CD14-positive monocyte (primary cell): ENCODE measurements around the gene GALNTL6. TPM values are rescaled to one million over a fixed set of nuclear protein-coding genes. Genes with fewer than 3 reads are reported as not detected.

Source experiments
- DNase-seq, 3 donors: peaks; one replicate each; pipeline ENCODE4 v3.0.0-alpha.2; 2011 to 2022
- H2AFZ ChIP-seq: 2 replicates; pipeline ENCODE4 v1.6.0; 2012; ENCODE audit warnings: mild to moderate bottlenecking, low read depth, low read length, inconsistent platforms; ENCODE audit not compliant: insufficient read depth, poor library complexity, severe bottlenecking
- H3K27ac ChIP-seq, 2 donors: 1 replicate in 1 of 2; 2 replicates in 1 of 2; pipeline ENCODE4 v1.5.1; 2012 to 2013; ENCODE audit warnings: low read length in 2 of 2, control low read depth in 1 of 2, inconsistent platforms in 1 of 2, low read depth in 1 of 2, mild to moderate bottlenecking in 1 of 2
- H3K27me3 ChIP-seq, 2 donors: one replicate each; pipeline versions ENCODE4 v1.6.0 to v1.6.1; 2011 to 2013; ENCODE audit warnings: low read length in 2 of 2; ENCODE audit not compliant: control insufficient read depth in 2 of 2, insufficient read depth in 2 of 2
- H3K36me3 ChIP-seq, 2 donors: replicated peaks in 1 of 2; 1 replicate in 1 of 2; 2 replicates in 1 of 2; pipeline versions ENCODE4 v1.5.1 to v1.6.1; 2012 to 2013; ENCODE audit warnings: low read length in 2 of 2, control low read depth in 1 of 2, inconsistent platforms in 1 of 2, mild to moderate bottlenecking in 1 of 2; ENCODE audit not compliant: insufficient read depth in 2 of 2, control insufficient read depth in 1 of 2
- H3K4me1 ChIP-seq, 2 donors: 1 replicate in 1 of 2; 2 replicates in 1 of 2; pipeline versions ENCODE4 v1.5.1 to v1.6.1; 2012 to 2013; ENCODE audit warnings: low read length in 2 of 2, control low read depth in 1 of 2, inconsistent platforms in 1 of 2, mild to moderate bottlenecking in 1 of 2, moderate library complexity in 1 of 2; ENCODE audit not compliant: insufficient read depth in 2 of 2, control insufficient read depth in 1 of 2
- H3K4me2 ChIP-seq: replicated peaks from 2 replicates; pipeline ENCODE3; 2012; ENCODE audit warnings: low read length, moderate library complexity, mild to moderate bottlenecking; ENCODE audit not compliant: poor library complexity, severe bottlenecking; ENCODE audit errors: extremely low read depth
- H3K4me3 ChIP-seq, 3 experiments: fragments of 200-600 bp in 1 of 3; sonication (generic) in 1 of 3; replicated peaks in 1 of 3; 1 replicate in 2 of 3; 2 replicates in 1 of 3; pipeline ENCODE4 v1.5.1; 2011 to 2013; ENCODE audit warnings: low read length in 3 of 3, mild to moderate bottlenecking in 3 of 3, control low read depth in 2 of 3, low read depth in 2 of 3, inconsistent platforms in 1 of 3, moderate library complexity in 1 of 3
- H3K79me2 ChIP-seq: 2 replicates; pipeline ENCODE4 v1.6.0; 2012; ENCODE audit warnings: mild to moderate bottlenecking, control low read depth, inconsistent platforms, low read length, moderate library complexity; ENCODE audit not compliant: insufficient read depth
- H3K9ac ChIP-seq: 2 replicates; pipeline ENCODE4 v1.6.0; 2017; ENCODE audit warnings: low read length, mild to moderate bottlenecking; ENCODE audit not compliant: insufficient read depth, poor library complexity, severe bottlenecking
- H3K9me3 ChIP-seq, 2 donors: replicated peaks in 1 of 2; 1 replicate in 1 of 2; 2 replicates in 1 of 2; pipeline versions ENCODE4 v1.5.1 to v1.6.1; 2012 to 2013; ENCODE audit warnings: low read length in 2 of 2, control low read depth in 1 of 2; ENCODE audit not compliant: control insufficient read depth in 1 of 2, insufficient read depth in 1 of 2
- H4K20me1 ChIP-seq: 2 replicates; pipeline ENCODE4 v1.6.0; 2012; ENCODE audit warnings: mild to moderate bottlenecking, low read length, control low read depth, moderate library complexity; ENCODE audit not compliant: insufficient read depth
- H3K27ac Mint-ChIP-seq, 7 donors: one replicate each; pipeline ENCODE4 v1.8.0; 2020; ENCODE audit warnings: mild to moderate bottlenecking in 7 of 7, mixed read lengths in 7 of 7, moderate library complexity in 6 of 7, inconsistent platforms in 2 of 7
- H3K27me3 Mint-ChIP-seq, 3 donors: one replicate each; pipeline ENCODE4 v1.8.0; 2021 to 2022; ENCODE audit warnings: low read depth in 3 of 3, mild to moderate bottlenecking in 3 of 3, mixed read lengths in 3 of 3, moderate library complexity in 3 of 3, inconsistent platforms in 1 of 3
- H3K36me3 Mint-ChIP-seq, 2 donors: one replicate each; pipeline ENCODE4 v1.8.0; 2020; ENCODE audit warnings: mixed read lengths in 2 of 2, inconsistent platforms in 1 of 2, mild to moderate bottlenecking in 1 of 2
- H3K4me1 Mint-ChIP-seq: one replicate; pipeline ENCODE4 v1.8.0; 2020; ENCODE audit warnings: mild to moderate bottlenecking, mixed read lengths
- H3K4me3 Mint-ChIP-seq, 2 donors: one replicate each; pipeline ENCODE4 v1.8.0; 2020; ENCODE audit warnings: mild to moderate bottlenecking in 2 of 2, mixed read lengths in 2 of 2, moderate library complexity in 1 of 2
- H3K9me3 Mint-ChIP-seq, 7 donors: one replicate each; pipeline ENCODE4 v1.8.0; 2020 to 2022; ENCODE audit warnings: mixed read lengths in 7 of 7, mild to moderate bottlenecking in 6 of 7, moderate library complexity in 6 of 7, inconsistent platforms in 2 of 7
- whole genome bisulfite sequencing: methylation state at CpG from one replicate; pipeline ENCODE4 v1.1.5; 2013; ENCODE audit warnings: missing lambda C conversion rate; ENCODE audit not compliant: insufficient coverage; 5-methylcytosine and 5-hydroxymethylcytosine counted together
- intact Hi-C, 2 donors: fragments of 100-400 bp; cut with micrococcal nuclease; formaldehyde crosslinking; loops; one replicate each; pipeline versions ENCODE4 v1.15.0 to v1.15.1; 2023
- polyA plus RNA-seq, 3 donors: library from polyadenylated mRNA; depleted of rRNA in 1 of 3; unstranded in 2 of 3; stranded (reverse) in 1 of 3; fragments of 300-500 nt in 2 of 3; fragments of >200 nt in 1 of 3; fragmentation: Illumina TruSeq in 2 of 3; gene quantifications; 1 replicate in 2 of 3; 2 replicates in 1 of 3; pipeline ENCODE4 v1.2.3, GENCODE V29; 2012 to 2021
- TF ChIP-seq, protein P1 (sequence below): fragments of 200-600 bp; IDR thresholded peaks from one replicate; pipeline ENCODE4 v1.8.0; 2022; ENCODE audit warnings: antibody characterized with exemption, mild to moderate bottlenecking

GALNTL6 gene
- polyA plus RNA-seq, 3 donors, result 0.05 TPM; not detected in 2

- Histone ChIP-seq H3K4me2 (no peak overlapping the region), H3K27me3 (no peaks in the 10 kb centered on the region), H3K9ac (no peak overlapping the region), H4K20me1 (no peaks in the 10 kb centered on the region), H2AFZ (no peak overlapping the region), H3K4me1 (no peaks in the 10 kb centered on the region), H3K36me3 (no peaks in the 10 kb centered on the region), H3K27ac (no peak overlapping the region), H3K79me2 (no peaks in the 10 kb centered on the region), H3K9me3 (peaks cover 13 to 18% of the 10 kb centered on the region in 2 donors), H3K4me3 (no peak overlapping the region)
- Mint-ChIP-seq H3K9me3 (peaks cover 7 to 17% (median 13%) of the 10 kb centered on the region in 7 donors), H3K27me3 (no peaks in the 10 kb centered on the region), H3K4me3 (no peak overlapping the region), H3K36me3 (no peaks in the 10 kb centered on the region), H3K4me1 (no peaks in the 10 kb centered on the region), H3K27ac (no peak overlapping the region)
- intact Hi-C loops, result no loop called here
- no CpG with 5 or more reads among the region's 2 CpGs for WGBS
- no peak for DNase-seq
- TF ChIP-seq, protein P1, sequence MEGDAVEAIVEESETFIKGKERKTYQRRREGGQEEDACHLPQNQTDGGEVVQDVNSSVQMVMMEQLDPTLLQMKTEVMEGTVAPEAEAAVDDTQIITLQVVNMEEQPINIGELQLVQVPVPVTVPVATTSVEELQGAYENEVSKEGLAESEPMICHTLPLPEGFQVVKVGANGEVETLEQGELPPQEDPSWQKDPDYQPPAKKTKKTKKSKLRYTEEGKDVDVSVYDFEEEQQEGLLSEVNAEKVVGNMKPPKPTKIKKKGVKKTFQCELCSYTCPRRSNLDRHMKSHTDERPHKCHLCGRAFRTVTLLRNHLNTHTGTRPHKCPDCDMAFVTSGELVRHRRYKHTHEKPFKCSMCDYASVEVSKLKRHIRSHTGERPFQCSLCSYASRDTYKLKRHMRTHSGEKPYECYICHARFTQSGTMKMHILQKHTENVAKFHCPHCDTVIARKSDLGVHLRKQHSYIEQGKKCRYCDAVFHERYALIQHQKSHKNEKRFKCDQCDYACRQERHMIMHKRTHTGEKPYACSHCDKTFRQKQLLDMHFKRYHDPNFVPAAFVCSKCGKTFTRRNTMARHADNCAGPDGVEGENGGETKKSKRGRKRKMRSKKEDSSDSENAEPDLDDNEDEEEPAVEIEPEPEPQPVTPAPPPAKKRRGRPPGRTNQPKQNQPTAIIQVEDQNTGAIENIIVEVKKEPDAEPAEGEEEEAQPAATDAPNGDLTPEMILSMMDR, result no peak
Measured at GRCh38 chr4:172898715-172899114, 1085.5 kb downstream of the GALNTL6 start.

DNA sequence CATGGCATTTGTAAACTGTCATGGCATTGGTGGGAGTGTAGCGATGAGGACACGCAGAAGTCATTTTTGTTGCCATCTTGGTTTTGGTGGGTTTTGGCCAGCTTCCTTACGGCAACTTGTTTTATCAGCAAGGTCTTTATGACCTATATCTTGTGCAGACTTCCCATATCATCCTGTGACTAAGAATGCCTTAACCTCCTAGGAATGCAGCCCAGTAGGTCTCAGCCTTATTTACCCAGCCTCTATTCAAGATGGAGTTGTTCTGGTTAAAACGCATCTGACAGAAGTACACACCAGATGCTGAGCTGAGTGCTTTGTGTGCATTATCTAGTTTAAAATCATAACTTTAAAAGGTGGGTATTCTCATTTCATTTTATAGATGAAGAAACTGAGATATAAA lies 1086.7 kb downstream of the GALNTL6 start:
- no peaks in the 10 kb centered on the region for H3K79me2 ChIP-seq
- no peak overlapping the region for H2AFZ ChIP-seq
- H3K36me3 ChIP-seq, result no peaks in the 10 kb centered on the region
- H3K4me2 ChIP-seq, result no peak overlapping the region
- intact Hi-C loops, result no loop called here
- H3K4me3 Mint-ChIP-seq, result no peak overlapping the region
- TF ChIP-seq, protein P1, result no peak
- H3K27ac Mint-ChIP-seq, result no peak overlapping the region
- H3K9me3 Mint-ChIP-seq, result peaks cover 7 to 17% (median 12%) of the 10 kb centered on the region in 7 donors
- no peak overlapping the region for H3K4me3 ChIP-seq
- H3K27me3 Mint-ChIP-seq, result peaks cover 0 to 1% (median 0%) of the 10 kb centered on the region in 3 donors
- no peaks in the 10 kb centered on the region for H4K20me1 ChIP-seq
- H3K9ac ChIP-seq, result no peak overlapping the region
- no CpG with 5 or more reads among the region's 4 CpGs for WGBS
- H3K4me1 Mint-ChIP-seq, result no peaks in the 10 kb centered on the region
- H3K36me3 Mint-ChIP-seq, result no peaks in the 10 kb centered on the region
- H3K27me3 ChIP-seq, result no peaks in the 10 kb centered on the region
- no peaks in the 10 kb centered on the region for H3K4me1 ChIP-seq
- H3K9me3 ChIP-seq, result peaks cover 13 to 18% of the 10 kb centered on the region in 2 donors
- DNase-seq, result no peak
- no peak overlapping the region for H3K27ac ChIP-seq
